SU-DHL-6 (cell line): ENCODE measurements around the gene ZC3HAV1L.

Experiments used
- EZH2phosphoT487 ChIP-seq: fragments of 200-600 bp; sonication (generic), shearing (Covaris generic); conservative IDR thresholded peaks from 2 replicates; pipeline ENCODE4 v1.6.1; 2018; ENCODE audit warnings: mild to moderate bottlenecking, antibody characterized with exemption, low read length, moderate library complexity, mixed read lengths
- TF ChIP-seq, protein P1 (sequence below): fragments of 200-600 bp; sonication (generic); IDR thresholded peaks from one replicate; pipeline ENCODE4 v1.5.1; 2017; ENCODE audit warnings: antibody characterized with exemption, mild to moderate bottlenecking, low read length, moderate library complexity; ENCODE audit not compliant: insufficient read depth, poor library complexity, severe bottlenecking

DNA sequence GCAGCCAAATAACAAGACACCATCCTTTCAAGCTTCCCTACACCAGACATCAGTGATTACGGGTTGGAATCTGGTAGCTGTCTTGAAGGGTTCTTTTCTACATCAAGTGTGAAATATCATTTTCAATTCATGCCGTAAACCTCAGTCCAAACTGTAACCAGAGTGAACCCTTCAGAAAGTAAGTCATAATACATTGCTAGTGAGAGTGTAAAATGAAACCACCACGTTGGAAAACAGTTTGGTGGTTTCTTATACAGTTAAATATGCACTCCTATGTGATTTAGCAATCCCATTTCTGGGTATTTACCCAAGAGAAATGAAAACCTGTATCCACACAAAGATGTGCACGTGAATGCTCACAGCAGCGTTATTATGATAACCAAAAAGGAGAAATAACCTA is 25.6 kb upstream of the ZC3HAV1L start:
- TF ChIP-seq, protein P1, sequence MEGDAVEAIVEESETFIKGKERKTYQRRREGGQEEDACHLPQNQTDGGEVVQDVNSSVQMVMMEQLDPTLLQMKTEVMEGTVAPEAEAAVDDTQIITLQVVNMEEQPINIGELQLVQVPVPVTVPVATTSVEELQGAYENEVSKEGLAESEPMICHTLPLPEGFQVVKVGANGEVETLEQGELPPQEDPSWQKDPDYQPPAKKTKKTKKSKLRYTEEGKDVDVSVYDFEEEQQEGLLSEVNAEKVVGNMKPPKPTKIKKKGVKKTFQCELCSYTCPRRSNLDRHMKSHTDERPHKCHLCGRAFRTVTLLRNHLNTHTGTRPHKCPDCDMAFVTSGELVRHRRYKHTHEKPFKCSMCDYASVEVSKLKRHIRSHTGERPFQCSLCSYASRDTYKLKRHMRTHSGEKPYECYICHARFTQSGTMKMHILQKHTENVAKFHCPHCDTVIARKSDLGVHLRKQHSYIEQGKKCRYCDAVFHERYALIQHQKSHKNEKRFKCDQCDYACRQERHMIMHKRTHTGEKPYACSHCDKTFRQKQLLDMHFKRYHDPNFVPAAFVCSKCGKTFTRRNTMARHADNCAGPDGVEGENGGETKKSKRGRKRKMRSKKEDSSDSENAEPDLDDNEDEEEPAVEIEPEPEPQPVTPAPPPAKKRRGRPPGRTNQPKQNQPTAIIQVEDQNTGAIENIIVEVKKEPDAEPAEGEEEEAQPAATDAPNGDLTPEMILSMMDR, result no peak
- no peak for TF ChIP-seq EZH2phosphoT487
